GM21529 (cell line): ENCODE data around the gene CUL4B.
A peak's percentile ranks its signal among the peaks of the same experiment; 100 is the strongest.
"Not testable (repeated sequence)": the region's sequence is repeated elsewhere in the genome, so short reads cannot be mapped to it uniquely, and the experiment has no call there.

Source experiments
- ATAC-seq: cut with Tn5 transposase; IDR thresholded peaks from one replicate; pipeline ENCODE4 v1.9.1; 2021; ENCODE audit not compliant: unreplicated experiment

Gene CUL4B

DNA sequence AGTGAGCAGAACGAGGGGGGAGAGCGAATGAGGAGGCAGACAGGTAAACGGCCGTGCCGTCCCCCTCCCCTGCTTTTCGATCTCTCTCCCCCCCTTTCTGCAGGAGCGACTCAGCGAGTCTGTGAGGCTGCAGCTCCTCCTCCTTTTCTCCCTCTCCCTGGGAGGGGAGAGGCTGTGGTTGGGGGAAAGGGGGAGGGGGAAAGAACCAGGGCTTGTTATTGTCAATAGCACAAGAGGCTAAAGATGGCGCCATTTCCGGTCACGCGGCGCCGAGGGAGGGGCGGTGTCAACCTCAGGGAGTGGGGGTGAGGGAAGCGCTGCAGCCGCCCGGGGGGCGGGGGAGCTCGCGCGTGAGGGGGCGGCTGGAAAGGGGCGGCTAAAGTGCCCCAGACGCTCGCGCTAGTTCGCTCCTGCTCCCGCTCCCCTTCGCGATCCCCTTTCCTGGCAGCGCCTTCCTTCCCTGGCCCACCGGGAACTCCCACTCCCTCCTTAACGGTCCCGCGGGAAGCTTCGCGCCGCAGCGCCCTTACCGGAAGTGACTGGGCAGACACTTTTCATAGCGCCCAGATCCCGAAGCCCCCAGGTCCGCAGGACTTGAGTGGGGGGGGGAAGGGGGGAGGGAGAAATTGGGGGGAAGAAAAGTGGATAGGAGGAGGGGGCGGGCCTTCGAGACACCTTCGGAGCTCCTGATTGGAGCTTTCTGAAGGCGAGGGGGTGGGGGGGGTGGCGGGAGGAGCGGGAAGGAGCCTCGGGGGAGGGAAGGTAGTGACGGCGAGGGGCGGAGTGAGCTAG is at the start of gene CUL4B:
Gene CUL4B, minus strand, starts transcription at position 121 of the 792 bp plus-strand sequence. CDS start 324 bp downstream, outside the sequence.
- peak; percentile 78 for ATAC-seq

DNA sequence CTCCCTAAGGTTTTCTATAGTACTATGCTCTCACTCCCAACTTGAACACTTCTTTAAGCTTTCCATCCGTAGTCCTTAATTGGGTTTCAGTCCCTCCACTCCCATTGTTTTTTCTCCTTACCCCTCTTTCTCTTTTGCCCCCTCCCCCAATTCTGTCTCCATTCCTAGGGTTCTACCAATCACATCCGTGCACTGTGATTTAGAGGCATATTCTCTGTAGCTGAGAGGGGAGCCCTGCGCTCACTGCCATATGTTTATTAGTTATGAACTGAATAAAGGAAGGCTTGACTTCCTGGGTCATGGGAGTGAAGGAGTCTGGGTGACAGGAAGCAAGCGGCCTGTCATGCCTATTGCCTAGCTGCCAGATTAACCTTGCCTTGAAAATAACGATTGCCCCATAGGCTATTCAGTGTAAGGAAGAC is 43.6 kb upstream of the CUL4B start:
- peak; percentile 62 for ATAC-seq

DNA sequence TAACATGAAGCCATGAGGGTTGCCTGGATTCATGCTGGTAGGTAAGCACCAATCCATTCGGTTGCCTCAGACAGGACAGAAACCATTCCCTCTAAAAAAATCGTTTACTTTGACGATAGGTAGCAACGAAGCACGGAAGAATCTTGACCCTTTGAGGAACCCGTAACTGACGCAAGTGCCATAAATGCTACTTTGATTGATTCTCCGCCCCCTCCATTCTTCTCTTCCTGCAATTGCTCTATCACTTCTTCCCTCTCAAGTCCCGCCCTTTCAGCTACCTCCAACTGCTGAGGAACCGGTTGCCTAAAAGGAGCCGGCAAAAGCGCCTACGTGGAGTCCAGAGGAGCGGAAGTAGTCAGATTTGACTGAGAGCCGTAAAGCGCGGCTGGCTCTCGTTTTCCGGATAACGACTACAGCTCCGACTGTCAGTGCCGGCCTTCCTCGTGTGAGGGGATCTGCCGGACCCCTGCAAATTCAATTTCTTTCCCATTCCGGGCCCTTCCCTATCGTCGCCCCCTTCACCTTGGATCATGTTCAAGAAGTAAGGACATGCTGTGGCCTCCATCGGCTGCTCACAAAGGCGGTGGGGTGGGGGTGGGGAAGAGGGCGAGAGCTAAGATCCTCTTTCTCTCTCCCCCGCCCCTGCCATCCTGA is 43.1 kb upstream of the CUL4B start, which contains the start of gene MCTS1:
Gene MCTS1, plus strand, starts transcription at position 395 of the 654 bp plus-strand sequence. Its CDS starts 136 bp downstream, at position 531.
- peak; percentile 90 for ATAC-seq

DNA sequence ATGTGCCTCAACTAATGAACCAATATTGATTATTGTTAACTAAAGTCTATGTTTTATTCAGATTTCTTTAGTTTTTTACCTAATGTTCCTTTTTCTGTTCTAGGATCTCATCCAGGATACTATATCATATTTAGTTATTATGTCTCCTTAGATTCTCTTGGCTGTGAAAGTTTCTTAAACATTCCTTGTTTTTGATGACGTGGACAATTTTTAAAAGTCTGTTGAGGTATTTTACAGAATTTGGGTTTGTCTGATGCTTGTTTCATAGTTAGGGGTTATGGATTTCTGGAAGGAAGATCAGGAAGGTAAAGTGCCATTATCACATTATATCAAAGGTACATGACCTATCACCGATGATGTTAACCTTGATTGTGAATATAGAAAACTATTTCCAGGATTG is 24.9 kb upstream of the CUL4B start:
- no peak for ATAC-seq

DNA sequence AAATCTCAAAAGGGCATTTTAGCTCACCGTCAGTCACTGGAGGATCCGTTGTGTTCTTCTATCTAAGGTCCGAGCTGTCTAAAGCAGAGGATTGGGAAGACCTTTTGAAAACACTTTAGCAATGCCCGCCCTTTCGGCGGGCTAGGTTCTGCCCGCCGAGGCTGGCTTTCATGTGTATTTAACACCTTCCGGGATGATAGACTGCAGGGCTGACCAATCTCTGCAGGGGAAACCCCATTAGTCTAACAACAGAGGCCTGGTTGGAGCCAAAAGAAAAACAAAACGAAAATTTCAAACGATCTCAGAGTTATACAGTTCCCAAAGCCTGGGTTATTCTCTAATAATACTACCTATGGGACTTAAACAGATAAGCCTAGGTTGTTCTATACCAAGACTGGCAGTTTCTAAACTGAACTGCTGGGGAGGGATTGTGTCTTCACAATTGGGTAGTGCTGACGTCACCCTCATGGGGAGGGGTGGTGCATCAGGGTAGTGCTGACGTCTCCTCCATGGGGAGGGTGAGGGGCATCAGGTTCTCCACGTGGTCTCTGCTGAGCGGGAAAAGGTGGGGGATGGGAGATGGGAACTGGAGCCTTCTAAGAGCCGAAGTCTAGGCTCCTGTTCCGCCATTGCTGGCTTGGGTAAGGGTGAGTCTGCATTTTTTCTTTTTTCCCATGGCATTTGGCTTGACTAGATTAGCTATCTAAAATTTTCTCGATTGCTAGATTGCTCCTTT is 14.8 kb upstream of the CUL4B start:
- no peak for ATAC-seq

DNA sequence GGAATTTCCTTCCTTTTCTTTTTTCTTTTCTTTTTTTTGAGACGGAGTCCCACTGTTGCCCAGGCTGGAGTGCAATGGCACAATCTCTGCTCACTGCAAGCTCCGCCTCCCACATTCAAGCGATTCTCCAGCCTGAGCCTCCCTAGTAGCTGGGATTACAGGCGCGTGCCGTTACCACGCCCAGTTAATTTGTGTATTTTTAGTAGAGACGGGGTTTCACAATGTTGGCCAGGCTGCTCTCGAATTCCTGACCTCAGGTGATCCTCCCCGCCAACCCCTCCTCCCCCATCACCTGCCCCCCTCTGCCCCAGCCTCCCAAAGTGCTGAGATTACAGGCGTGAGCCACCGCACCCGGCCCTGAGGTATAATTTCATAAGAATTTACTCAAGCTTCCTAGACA is 13.0 kb upstream of the CUL4B start:
- not testable (repeated sequence) for ATAC-seq

DNA sequence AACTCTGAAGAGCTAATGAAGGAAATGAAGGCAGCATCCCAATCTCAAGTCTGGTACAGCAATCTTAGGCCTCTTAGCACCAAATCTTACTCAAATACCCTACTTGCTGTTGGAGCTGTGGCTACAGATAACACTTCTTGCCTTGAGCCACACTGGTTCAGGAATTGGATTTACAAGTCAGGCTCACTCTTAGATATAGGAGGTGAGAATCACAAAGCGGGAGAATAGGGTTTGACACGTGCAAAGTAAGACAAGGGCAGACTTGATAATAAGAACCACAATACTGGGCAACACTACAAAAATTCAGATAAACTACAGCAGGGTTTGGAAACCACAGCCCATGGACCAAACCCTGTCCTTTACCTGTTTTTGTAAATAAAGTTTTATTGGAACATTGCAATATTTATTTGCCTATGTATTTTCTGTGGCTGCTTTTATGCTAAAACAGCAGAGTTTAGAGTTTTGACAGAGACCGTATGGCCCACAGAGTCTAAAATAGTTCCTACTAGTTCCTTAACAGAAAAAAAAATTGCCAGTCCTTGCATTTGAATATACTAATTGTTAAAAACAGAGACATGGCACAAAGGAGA is 9.3 kb upstream of the CUL4B start:
- no peak for ATAC-seq

DNA sequence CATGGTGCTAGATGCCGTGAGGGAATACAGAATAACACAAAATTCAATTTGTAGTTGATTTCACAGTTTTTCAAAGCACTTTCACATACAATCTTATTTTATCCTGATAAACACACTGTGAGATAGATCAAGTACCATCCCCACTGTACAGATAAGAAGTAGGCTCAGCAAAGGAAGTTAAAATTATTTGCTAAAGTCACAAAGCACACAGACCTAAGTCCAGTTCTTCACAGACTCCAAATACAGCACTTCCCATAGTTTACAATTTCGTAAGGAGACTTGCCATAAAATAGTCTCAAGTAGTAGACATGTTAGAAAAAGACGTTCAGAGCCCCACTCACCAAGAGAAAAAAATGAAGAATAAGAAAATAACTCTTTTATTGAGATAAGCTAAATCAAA is 7.8 kb upstream of the CUL4B start:
- ATAC-seq: no peak

DNA sequence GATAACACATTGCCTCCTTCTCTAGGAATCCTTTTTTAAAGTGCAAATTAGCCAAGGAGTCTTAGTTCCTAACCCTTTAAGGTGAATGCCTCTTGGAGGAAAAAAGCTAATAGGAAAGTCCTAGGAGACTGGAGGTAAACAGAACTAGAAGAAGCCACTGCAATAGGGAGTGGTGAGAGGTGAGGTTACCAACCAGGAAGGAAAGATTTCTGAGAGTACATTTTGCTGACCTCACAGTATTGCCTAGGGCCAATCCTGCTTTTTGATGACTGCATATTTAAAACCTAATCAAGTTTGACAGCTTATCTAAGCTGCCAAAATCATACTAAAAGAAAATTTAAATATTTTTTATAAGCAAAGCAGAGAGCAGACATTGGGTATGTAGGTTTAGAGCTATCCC is 7.3 kb upstream of the CUL4B start:
- ATAC-seq: no peak

DNA sequence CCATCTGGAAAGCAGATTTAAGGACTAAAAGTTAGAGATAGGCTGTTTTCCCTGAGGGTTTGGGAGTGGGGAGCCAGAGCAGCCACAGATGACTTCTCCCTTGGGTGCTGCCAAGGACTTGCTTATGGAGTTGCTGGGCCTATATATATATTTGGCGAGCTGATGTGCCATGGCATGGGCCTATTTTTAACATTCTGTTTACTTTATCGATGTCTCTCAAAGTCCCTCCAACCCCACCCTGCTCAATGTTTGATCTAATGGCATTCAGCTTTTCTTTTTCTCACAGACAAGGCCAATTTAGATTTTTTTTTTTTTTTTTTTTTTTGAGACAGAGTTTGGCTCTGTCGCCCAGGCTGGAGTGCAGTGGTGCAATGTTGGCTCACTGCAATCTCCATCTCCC is 6.1 kb upstream of the CUL4B start:
- ATAC-seq: no peak

DNA sequence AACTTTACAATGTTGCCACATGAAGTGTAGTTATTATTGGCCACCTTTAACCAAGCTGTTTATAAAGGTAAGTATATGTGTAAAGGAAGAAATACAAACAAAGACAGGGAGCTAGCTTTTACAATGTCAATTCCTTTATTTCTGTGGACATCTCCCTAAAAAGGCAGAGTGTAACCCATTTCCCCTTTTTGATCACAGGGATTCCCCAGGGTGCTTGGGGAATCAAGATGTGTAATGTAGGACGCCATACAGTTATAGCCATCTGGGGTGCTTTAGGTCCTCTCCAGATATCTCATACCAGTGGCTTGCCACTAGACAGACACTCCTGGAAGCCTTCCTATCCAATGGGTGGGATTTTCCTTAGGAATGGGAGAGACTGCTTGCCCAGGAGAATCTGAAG is 4.2 kb upstream of the CUL4B start:
- no peak for ATAC-seq

DNA sequence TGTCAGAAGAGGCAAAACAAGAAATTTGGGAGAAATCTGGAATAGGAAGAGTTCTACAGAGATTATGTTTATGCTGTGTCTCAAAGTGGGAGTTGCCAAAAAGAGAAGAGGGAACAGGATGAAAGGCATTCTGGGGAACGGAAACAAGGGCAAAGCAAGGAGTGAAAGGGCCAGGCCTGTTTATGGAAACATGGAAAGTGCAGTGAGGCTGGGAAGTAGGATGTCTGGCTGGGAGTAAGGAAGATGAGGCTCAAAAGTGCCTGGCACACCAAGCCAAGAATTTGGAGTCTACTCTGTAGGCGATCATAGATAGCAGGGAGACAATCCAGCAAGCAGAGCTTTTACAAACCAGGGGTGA is 1.8 kb upstream of the CUL4B start:
- no peak for ATAC-seq

DNA sequence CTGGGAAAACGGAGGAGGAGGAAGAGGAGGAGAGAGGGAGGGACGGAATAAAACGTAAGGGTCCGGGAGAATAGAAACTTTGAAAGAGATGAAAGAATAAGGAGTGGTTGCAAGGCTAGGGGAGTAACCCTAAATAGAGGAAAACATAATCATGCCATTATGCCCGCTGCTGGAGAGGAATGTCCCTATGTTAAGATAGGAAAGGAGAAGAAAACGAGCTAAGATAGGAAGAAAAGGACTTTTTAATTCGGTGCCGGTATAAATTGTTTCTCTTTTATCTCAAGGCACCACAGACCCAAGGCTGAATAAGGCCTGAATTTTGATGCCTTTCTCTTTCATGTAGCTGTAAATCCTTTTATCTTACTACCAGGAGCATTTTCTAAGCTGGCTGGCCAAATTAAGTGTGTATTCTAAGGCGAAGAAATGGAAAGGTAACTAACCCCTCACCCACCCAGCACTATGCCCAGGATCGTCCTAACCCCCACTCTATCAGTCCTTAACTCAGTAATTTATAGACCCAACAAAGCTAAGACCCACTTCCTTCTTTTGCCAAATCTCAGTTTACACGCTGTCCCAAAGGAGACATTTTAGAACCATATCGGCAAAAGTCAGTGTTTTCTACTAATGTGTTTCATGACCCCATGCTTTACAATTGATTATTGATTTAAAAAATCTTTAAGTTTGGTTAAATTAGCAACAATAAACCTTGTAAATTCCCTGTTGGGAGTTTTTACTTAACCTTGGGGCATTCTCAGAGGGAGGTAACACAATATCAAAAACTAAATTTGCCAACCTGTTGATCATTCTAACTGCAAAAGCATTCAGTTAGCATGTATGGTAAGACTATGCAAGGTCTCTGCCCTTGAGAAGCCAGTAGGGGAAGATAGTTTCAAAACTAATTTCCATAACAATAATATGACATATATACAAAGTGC is 1.1 kb upstream of the CUL4B start:
- ATAC-seq: no peak

DNA sequence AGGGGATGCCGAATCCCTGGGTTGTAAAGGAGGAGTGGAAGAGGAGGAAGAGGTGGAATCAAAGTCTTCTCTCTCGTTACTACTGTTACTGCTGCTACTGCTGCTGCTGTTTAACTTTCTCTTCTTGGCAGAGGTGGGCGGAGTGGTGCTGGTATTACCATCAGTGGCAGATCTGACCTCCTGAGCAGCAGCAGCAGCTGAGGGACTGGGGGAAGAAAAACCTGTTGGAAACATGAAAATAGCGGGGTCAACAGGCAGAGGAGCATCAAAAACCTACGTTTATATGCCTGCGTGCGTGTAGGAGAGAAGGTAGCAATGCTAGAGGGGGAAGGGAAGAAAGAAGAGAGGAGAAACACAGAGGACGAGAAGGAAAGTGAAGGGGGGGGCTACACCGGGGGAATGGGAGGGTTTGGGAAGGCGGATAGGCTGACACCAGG is 339 bp downstream of the CUL4B start:
- ATAC-seq: peak; percentile 38

DNA sequence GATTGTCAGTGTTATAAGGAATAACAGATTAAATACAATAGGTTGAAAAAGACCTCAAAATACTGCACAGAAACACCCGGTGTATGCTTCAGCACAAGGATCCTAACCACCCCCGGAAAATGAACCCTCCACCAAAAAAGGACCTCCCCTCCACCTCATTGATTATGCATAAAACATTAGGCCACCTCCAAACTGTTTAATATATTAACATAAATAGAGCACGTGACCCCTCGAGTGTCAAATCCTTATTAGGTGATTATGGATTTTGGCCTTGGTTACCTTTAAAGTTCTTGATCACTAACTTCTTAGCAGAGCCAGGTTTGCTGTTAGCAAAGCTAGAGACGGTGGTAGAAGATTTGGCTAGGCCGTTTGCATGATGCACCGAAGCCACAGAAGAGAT is 958 bp downstream of the CUL4B start:
- ATAC-seq: no peak

DNA sequence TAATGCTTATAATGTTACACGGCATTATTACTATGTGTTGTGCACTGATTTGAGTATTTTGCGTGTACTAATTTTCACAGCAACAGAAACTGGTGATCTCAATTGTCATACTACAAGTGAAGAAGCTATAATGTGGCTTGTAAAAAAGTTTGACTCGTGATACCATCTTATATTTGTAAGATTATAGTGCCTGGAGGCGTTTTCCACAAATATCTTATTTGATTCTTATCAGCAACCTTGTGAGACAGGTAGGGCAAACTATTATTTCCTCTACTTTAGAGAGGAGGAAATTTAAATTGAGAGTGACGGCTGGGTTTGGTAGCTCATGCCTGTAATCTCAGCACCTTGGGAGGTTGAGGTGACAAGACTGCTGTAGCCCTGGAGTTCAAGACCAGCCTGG is 4.5 kb downstream of the CUL4B start:
- ATAC-seq: no peak

DNA sequence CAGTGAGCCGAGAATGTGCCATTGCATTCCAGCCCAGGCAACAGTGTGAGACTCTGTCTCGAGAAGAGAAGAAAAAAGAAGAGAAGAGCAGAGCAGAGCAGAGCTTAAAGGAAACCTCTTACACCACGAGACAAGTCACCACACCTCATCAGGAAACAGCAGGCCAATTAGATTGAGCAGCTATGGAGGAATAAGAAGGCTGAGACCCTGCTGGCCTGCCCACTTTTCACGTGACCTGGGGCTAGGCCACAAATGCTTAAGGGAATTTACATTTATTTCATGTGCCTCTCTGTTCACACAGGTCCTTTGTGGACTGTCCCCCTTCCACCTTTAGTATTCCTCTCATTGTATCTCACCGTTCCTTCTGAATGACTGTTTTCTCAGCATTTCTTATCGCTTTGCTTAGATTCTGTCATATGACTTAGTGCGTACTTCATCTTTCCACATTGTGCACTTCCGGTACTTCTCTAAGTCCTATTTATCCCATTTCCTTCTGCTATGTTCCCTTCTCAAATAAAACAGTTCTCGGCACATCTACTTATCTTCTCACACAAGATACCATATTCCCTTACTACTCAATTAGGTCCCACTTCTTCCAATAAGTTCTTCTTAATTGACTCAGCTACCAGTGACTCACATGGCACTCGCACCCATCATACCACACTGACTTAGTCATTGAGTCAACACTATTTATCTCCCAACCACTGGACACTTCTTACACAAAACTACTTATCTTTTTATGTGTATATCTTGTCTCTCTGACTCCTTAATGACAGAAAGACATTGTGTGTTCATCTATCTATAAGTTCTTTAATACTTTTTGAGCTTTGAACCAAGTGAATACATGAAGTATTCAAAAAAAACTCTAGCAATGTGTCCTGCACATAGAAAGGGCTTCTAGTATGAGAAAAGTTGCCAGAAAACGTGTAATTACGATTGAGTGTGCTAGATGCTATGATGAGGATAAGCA is 11.0 kb downstream of the CUL4B start:
- no peak for ATAC-seq

DNA sequence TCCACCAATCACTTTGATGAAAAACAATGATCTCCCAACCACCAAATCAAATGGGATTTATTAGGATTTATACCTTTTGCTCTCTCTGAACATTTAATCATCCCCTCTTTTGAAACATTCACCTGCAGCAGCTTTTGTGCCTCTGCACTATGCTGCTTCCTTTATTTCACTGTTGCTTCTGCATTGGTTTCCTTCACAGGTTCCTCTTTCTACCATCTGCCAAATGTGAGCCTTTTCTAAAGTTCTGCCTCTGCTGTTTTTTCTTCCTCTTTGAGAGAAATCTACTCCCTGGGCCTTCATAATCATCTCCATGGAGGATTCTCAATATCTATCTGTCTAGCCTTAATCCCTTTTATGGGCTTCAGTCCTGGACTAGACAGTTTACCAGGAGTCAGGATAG is 24.7 kb downstream of the CUL4B start:
- ATAC-seq: no peak
